IMR-90 (cell line): Measurements from ENCODE around the gene GPR39.
A peak's percentile ranks its signal among the peaks of the same experiment; 100 is the strongest.

ENCODE experiments used
- CTCF ChIP-seq: conservative IDR thresholded peaks from 2 replicates; pipeline ENCODE4 v1.5.1; 2012; ENCODE audit warnings: mild to moderate bottlenecking, low read depth, low read length, improper control_type of control experiment
- POLR2A ChIP-seq: IDR thresholded peaks from 2 replicates; pipeline ENCODE4 v1.6.1; 2012; ENCODE audit warnings: mild to moderate bottlenecking, low read depth, low read length
- RAD21 ChIP-seq: IDR thresholded peaks from 2 replicates; pipeline ENCODE4 v1.6.1; 2012; ENCODE audit warnings: low read length, improper control_type of control experiment
- RCOR1 ChIP-seq: IDR thresholded peaks from 2 replicates; pipeline ENCODE4 v1.6.1; 2012; ENCODE audit warnings: mild to moderate bottlenecking, low read length, improper control_type of control experiment; ENCODE audit not compliant: insufficient replicate concordance

GRCh38 chr2:132669908-132670495, 253.4 kb downstream of the GPR39 start, which contains the start of gene LYPD1:
- TF ChIP-seq CTCF = no peak
- TF ChIP-seq POLR2A = no peak
- peak; percentile 14 for TF ChIP-seq RCOR1
- no peak for TF ChIP-seq RAD21
